ENCODE measurements around the gene TADA2B.

DNA sequence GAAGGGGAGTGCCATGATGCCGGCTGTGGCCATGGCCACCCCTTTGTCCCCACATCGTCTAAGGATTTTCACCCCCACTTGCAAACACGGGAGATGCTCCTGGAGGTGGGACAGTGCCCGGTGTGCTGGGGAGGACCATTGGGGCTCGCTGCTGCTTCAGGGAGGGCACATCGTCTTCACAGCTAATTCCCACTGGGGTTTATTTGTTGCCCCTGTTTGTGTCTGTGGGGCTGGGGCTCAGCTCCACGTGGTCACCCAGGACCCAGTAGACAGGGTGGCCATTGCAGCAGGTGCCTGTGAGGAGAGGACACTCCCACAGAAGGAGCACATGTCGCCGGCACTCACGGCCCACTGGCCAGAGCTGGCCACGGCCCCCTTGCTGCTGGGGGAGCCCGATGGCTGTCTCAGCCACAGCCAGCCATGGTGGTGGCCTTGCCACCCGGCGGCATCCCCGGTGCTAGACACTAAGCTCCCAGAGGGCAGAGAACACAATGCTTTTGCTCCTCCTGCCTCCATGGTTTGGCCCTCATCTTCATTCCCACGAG, 52.5 kb downstream of the TADA2B start:
- TF ChIP-seq, protein P1, sequence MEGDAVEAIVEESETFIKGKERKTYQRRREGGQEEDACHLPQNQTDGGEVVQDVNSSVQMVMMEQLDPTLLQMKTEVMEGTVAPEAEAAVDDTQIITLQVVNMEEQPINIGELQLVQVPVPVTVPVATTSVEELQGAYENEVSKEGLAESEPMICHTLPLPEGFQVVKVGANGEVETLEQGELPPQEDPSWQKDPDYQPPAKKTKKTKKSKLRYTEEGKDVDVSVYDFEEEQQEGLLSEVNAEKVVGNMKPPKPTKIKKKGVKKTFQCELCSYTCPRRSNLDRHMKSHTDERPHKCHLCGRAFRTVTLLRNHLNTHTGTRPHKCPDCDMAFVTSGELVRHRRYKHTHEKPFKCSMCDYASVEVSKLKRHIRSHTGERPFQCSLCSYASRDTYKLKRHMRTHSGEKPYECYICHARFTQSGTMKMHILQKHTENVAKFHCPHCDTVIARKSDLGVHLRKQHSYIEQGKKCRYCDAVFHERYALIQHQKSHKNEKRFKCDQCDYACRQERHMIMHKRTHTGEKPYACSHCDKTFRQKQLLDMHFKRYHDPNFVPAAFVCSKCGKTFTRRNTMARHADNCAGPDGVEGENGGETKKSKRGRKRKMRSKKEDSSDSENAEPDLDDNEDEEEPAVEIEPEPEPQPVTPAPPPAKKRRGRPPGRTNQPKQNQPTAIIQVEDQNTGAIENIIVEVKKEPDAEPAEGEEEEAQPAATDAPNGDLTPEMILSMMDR (IDR thresholded peaks at IDR 0.05; ENCODE audit: poor library complexity), result no peak
- no peak for TF ChIP-seq EZH2phosphoT487 (IDR thresholded peaks at IDR 0.05; ENCODE audit: low read depth, severe bottlenecking, unreplicated experiment)

Measured in hepatocyte (in vitro differentiated cells).